K562 (cell line): ENCODE data around the gene A1CF. TPM values are rescaled to one million over a fixed set of nuclear protein-coding genes. Genes with fewer than 3 reads are reported as not detected.

Experiments
- ATAC-seq: fragments of 200-7000 bp; cut with Tn5 transposase; 3 replicates; pipeline ENCODE4 v1.9.1; 2020; ENCODE audit warnings: moderate library complexity
- BruUV-seq: library from RNA; stranded (reverse); fragments of 400-500 nt; replicated peaks from 2 replicates; lab custom pipeline; 2021; lab: Mats Ljungman, UMichigan
- CTCF ChIA-PET: fragments of 300-600 bp; formaldehyde crosslinking; extraction: SDS; loops from one replicate; lab custom pipeline; 2021; ENCODE audit warnings: low intra/inter-chr PET ratio; lab: Yijun Ruan, JAX
- POLR2A ChIA-PET: fragments of 300-600, 350-650 bp; sonication (Branson Sonifier 250); formaldehyde crosslinking; extraction: SDS; loops from one replicate; lab custom pipeline; 2021; ENCODE audit warnings: antibody characterized with exemption, inconsistent platforms; lab: Yijun Ruan, JAX
- DNase-seq, 4 experiments: peaks; one replicate each; pipeline versions ENCODE4 v3.0.0 to v3.0.0-alpha.2; 2011 to 2018; ENCODE audit warnings: low spot score in 3 of 4, mixed read lengths in 3 of 4; ENCODE audit errors: extremely low read depth in 1 of 4
- FAIRE-seq: peaks from 2 replicates; lab custom pipeline; 2011; peaks lifted over from hg19 to GRCh38; lab: Jason Lieb, UNC
- H2AFZ ChIP-seq: 2 replicates; pipeline ENCODE4 v1.6.0; 2011; ENCODE audit warnings: low read depth, low read length, control low read depth, inconsistent platforms
- H3K27ac ChIP-seq: fragments of 200-600 bp; 3 replicates; pipeline ENCODE4 v1.8.0; 2011; ENCODE audit warnings: low read depth, mild to moderate bottlenecking, control low read depth, inconsistent platforms, low read length, moderate library complexity, mixed read lengths; ENCODE audit errors: extremely low read depth
- H3K27me3 ChIP-seq, 2 experiments: fragments of 300-600 bp in 1 of 2; 2 replicates in 1 of 2; 3 replicates in 1 of 2; pipeline versions ENCODE4 v1.6.0 to v1.8.0; 2011; ENCODE audit warnings: inconsistent platforms in 2 of 2, low read length in 2 of 2, mild to moderate bottlenecking in 1 of 2, mixed read lengths in 1 of 2, moderate library complexity in 1 of 2; ENCODE audit not compliant: control insufficient read depth in 2 of 2, insufficient read depth in 2 of 2
- H3K36me3 ChIP-seq: fragments of 300-600 bp; 3 replicates; pipeline ENCODE4 v1.8.0; 2011; ENCODE audit warnings: mild to moderate bottlenecking, low read length, inconsistent platforms; ENCODE audit not compliant: control insufficient read depth, insufficient read depth
- H3K4me1 ChIP-seq, 2 experiments: fragments of 200-600 bp in 1 of 2; replicated peaks in 1 of 2; 2 replicates in 1 of 2; 3 replicates in 1 of 2; pipeline versions ENCODE4 v1.5.1 to v1.8.0; 2011; ENCODE audit warnings: inconsistent platforms in 2 of 2, low read length in 2 of 2, mild to moderate bottlenecking in 1 of 2, mixed read lengths in 1 of 2, moderate library complexity in 1 of 2; ENCODE audit not compliant: control insufficient read depth in 2 of 2, insufficient read depth in 2 of 2
- H3K4me2 ChIP-seq: 2 replicates; pipeline ENCODE4 v1.6.1; 2011; ENCODE audit warnings: low read length, control low read depth, inconsistent platforms, mixed read lengths; ENCODE audit not compliant: insufficient read depth
- H3K4me3 ChIP-seq: fragments of 200-600 bp; sonication (generic), shearing (Covaris generic); 2 replicates; pipeline ENCODE4 v1.5.1; 2016; ENCODE audit warnings: control low read depth, inconsistent platforms
- H3K79me2 ChIP-seq: fragments of 200-600 bp; 3 replicates; pipeline ENCODE4 v1.8.0; 2011; ENCODE audit warnings: low read length, inconsistent platforms; ENCODE audit not compliant: control insufficient read depth, insufficient read depth
- H3K9ac ChIP-seq, 2 experiments: 2 replicates each; pipeline versions ENCODE4 v1.6.0 to v1.6.1; 2011; ENCODE audit warnings: low read depth in 2 of 2, low read length in 2 of 2, control low read depth in 1 of 2, inconsistent platforms in 1 of 2, mild to moderate bottlenecking in 1 of 2, mixed read lengths in 1 of 2; ENCODE audit not compliant: insufficient read depth in 1 of 2
- H3K9me1 ChIP-seq: one replicate; pipeline ENCODE4 v1.6.0; 2011; ENCODE audit warnings: inconsistent platforms, mild to moderate bottlenecking, low read length, moderate library complexity; ENCODE audit not compliant: control insufficient read depth, insufficient read depth
- H3K9me3 ChIP-seq: replicated peaks from 2 replicates; pipeline ENCODE4 v1.5.1; 2011; ENCODE audit warnings: low read depth, low read length, inconsistent platforms; ENCODE audit not compliant: control insufficient read depth, insufficient read depth
- H4K20me1 ChIP-seq: replicated peaks from 2 replicates; pipeline ENCODE4 v1.6.1; 2011; ENCODE audit warnings: low read length, inconsistent platforms, mixed read lengths; ENCODE audit not compliant: control insufficient read depth, insufficient read depth
- GABPB1 ChIP-seq: sonication (generic); formaldehyde crosslinking; IDR thresholded peaks from 2 replicates; pipeline ENCODE4 v1.8.0; 2022; ENCODE audit warnings: mild to moderate bottlenecking, missing genetic modification reagents
- HOMEZ ChIP-seq: fragments of 250-450 bp; sonication (Bioruptor Pico); IDR thresholded peaks from 2 replicates; pipeline ENCODE4 v1.4.0; 2020; ENCODE audit warnings: mild to moderate bottlenecking, moderate library complexity
- HSF4 ChIP-seq: fragments of 250-450 bp; sonication (Bioruptor Pico); IDR thresholded peaks from 2 replicates; pipeline ENCODE4 v2.1.2; 2022; ENCODE audit warnings: mild to moderate bottlenecking, moderate library complexity, borderline replicate concordance
- NR2C2 ChIP-seq, 2 experiments: fragments of 200-800 bp in 1 of 2; sonication (Bioruptor generic) in 1 of 2; sonication (generic) in 1 of 2; formaldehyde crosslinking in 1 of 2; IDR thresholded peaks; 2 replicates each; pipeline versions ENCODE4 v1.6.1 to v1.8.0; 2016 to 2022; ENCODE audit warnings: mild to moderate bottlenecking in 1 of 2, missing compliant biosample characterization in 1 of 2, missing genetic modification characterization in 1 of 2, missing genetic modification reagents in 1 of 2
- PHTF2 ChIP-seq: fragments of 250-450 bp; sonication (Bioruptor Pico); IDR thresholded peaks from 2 replicates; pipeline ENCODE4 v1.5.0; 2021; ENCODE audit warnings: mild to moderate bottlenecking
- PTBP1 ChIP-seq: fragments of 200-400 bp; formaldehyde crosslinking; IDR thresholded peaks from 2 replicates; pipeline ENCODE4 v1.6.1; 2017; ENCODE audit warnings: low read depth, low read length
- RBM15 ChIP-seq: fragments of 200-400 bp; formaldehyde crosslinking; IDR thresholded peaks from 2 replicates; pipeline ENCODE4 v1.6.1; 2018; ENCODE audit warnings: mild to moderate bottlenecking, low read length, moderate library complexity; ENCODE audit not compliant: insufficient read depth
- RBM22 ChIP-seq: fragments of 200-400 bp; formaldehyde crosslinking; IDR thresholded peaks from 2 replicates; pipeline ENCODE4 v1.6.1; 2018; ENCODE audit warnings: low read length, low read depth; ENCODE audit not compliant: poor library complexity, severe bottlenecking
- RFX5 ChIP-seq: IDR thresholded peaks from 2 replicates; pipeline ENCODE4 v1.6.1; 2011; ENCODE audit warnings: low read depth, mild to moderate bottlenecking, improper control_type of control experiment, low read length
- SMAD4 ChIP-seq: fragments of 250-450 bp; sonication (Bioruptor Pico); conservative IDR thresholded peaks from 2 replicates; pipeline ENCODE4 v1.8.0; 2021; ENCODE audit warnings: inconsistent platforms, mild to moderate bottlenecking, moderate library complexity
- SP1 ChIP-seq: sonication (generic); formaldehyde crosslinking; IDR thresholded peaks from 2 replicates; pipeline ENCODE4 v1.8.1; 2022; ENCODE audit warnings: mild to moderate bottlenecking, missing genetic modification reagents
- SRSF7 ChIP-seq: fragments of 200-400 bp; formaldehyde crosslinking; optimal IDR thresholded peaks from 2 replicates; pipeline ENCODE3; 2017; ENCODE audit warnings: mild to moderate bottlenecking, low read depth, low read length
- ZBTB1 ChIP-seq: sonication (generic); formaldehyde crosslinking; IDR thresholded peaks from 2 replicates; pipeline ENCODE4 v1.8.1; 2023; ENCODE audit warnings: missing genetic modification reagents, low read depth, mild to moderate bottlenecking, borderline replicate concordance
- WGBS: fragments of 100-300 bp; shearing (Covaris generic); methylation state at CpG from one replicate; pipeline ENCODE4 v1.1.6; 2016; ENCODE audit warnings: low coverage, mixed read lengths; ENCODE audit not compliant: insufficient coverage; ENCODE audit errors: missing lambda C conversion rate; 5-methylcytosine and 5-hydroxymethylcytosine counted together
- in situ Hi-C: fragments of 300-500 bp; cut with MboI; formaldehyde crosslinking; loops from 4 replicates; pipeline ENCODE4 v1.15.0; 2018; ENCODE audit warnings: inconsistent platforms, mixed read lengths
- intact Hi-C: fragments of 100-400 bp; cut with micrococcal nuclease; formaldehyde crosslinking; loops from 2 replicates; pipeline ENCODE4 v1.14.2; 2022
- polyA plus RNA-seq, 8 experiments: library from polyadenylated mRNA; depleted of rRNA in 4 of 8; stranded (reverse) in 5 of 8; unstranded in 3 of 8; fragments of >200 nt; fragmentation: Nextera tagmentation in 2 of 8; fragmentation: Illumina TruSeq in 1 of 8; extraction: Ambion mirVana in 2 of 8; extraction: Trizol in 1 of 8; gene quantifications; 2 replicates each; pipeline versions ENCODE4 v1.2.1 to v1.2.3, GENCODE V29; 2011 to 2014; ENCODE audit warnings: inconsistent platforms in 1 of 8, missing spikeins in 1 of 8
- total RNA-seq, 7 experiments: library from RNA; depleted of rRNA in 6 of 7; stranded (reverse); fragments of >200 nt in 6 of 7; fragmentation: Illumina TruSeq in 2 of 7; extraction: Trizol in 2 of 7; gene quantifications; 2 replicates each; pipeline versions ENCODE4 v1.2.1 to v1.2.3, GENCODE V29; 2011 to 2021; ENCODE audit warnings: low replicate concordance in 1 of 7

Gene A1CF
- total and polyA plus RNA-seq, 9 of the 15 experiments (the other 6 are each of a cell fraction or from before 2014, with no cell fraction given), result 0.11 TPM; not detected in 8

- BruUV-seq, result no TSS peak
- WGBS, result 0% methylated on average over 2 of the region's 2 CpGs
- no peak for FAIRE-seq
- TF ChIP-seq GABPB1 (CRISPR knock-in tag) (no peak), RFX5 (no peak), SRSF7 (no peak), PHTF2 (CRISPR knock-in tag) (no peak), HSF4 (CRISPR knock-in tag) (no peak), HOMEZ (CRISPR knock-in tag) (no peak), ZBTB1 (CRISPR knock-in tag) (no peak), SP1 (CRISPR knock-in tag) (no peak), SMAD4 (CRISPR knock-in tag) (no peak), NR2C2 (CRISPR knock-in tag; IDR thresholded peaks at IDR 0.05) (no peak), NR2C2 (tag; IDR thresholded peaks at IDR 0.05) (no peak), RBM15 (no peak), PTBP1 (no peak), RBM22 (no peak)
Observed at GRCh38 chr10:50892467-50892866, 7.0 kb upstream of the A1CF start.

More at GRCh38 chr10:50892467-50892866, 7.0 kb upstream of the A1CF start:
- intact Hi-C loops (no loop called here), in situ Hi-C loops (no loop called here)
- CTCF ChIA-PET, result no interaction called here
- no peaks in the 10 kb centered on the region for H3K9me1 ChIP-seq
- no peak overlapping the region for H3K27ac ChIP-seq
- ATAC-seq (no peak), DNase-seq (no peak)
- H3K4me3 ChIP-seq, result no peak overlapping the region
- no peak overlapping the region for H3K9ac ChIP-seq
- no peak overlapping the region for H2AFZ ChIP-seq
- POLR2A ChIA-PET, result interaction anchor here (1.3 kb wide), 1 partner anchor 40 kb away, joined by 3 read pairs; no protein-coding TSS in a partner anchor
- no peaks in the 10 kb centered on the region for H3K4me1 ChIP-seq
- H3K27me3 ChIP-seq, result no peaks in the 10 kb centered on the region
- H3K9me3 ChIP-seq, result no peaks in the 10 kb centered on the region
- H4K20me1 ChIP-seq, result no peaks in the 10 kb centered on the region
- no peaks in the 10 kb centered on the region for H3K79me2 ChIP-seq
- no peaks in the 10 kb centered on the region for H3K36me3 ChIP-seq
- no peak overlapping the region for H3K4me2 ChIP-seq
